HUDEP-2 (cell line): ENCODE measurements around the gene ZFP36L2.

ENCODE experiments used
- DNase-seq, 76 experiments: peaks; one replicate each; lab custom pipeline; 2025; ENCODE audit not compliant: unreplicated experiment in 76 of 76; lab: John Stamatoyannopoulos, UW

Gene ZFP36L2

DNA sequence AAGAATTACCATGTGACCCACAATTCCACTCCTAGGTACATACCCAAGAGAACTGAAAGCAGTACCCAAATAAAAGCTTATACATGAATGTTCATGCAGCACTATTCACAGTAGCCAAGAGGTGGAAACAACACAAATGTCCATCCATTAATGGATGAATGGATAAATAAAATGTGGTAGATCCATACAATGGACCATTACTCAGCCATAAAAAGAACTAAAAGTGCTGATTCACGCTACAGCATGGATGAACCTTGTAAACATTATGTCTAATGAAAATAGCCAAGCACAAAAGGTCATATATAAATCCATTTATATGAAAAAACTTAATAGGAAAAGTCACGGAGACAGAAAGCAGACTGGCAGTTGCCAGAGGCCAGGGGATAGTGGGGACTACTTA lies 23.6 kb upstream of the ZFP36L2 start:
- DNase-seq: no peak

DNA sequence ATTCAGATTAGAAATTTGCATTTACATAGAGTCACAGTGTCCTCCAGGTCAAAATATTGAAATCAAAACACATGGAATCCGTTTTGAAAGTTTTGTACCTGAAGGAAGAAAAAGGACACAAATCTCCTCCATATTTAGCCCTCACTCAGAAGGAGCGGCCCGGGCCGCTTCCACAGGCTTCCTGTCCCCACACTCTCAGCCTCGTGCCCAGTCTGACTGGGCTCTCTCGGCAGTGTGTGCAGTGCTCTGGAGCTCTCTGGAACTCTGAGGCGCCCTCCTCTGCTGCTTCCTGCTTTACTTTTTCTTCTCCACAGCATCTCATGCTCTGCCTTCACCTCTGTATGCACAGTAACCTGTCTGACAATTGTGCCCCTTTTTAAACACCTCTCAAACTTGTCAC lies 22.2 kb upstream of the ZFP36L2 start:
- DNase-seq: no peak

DNA sequence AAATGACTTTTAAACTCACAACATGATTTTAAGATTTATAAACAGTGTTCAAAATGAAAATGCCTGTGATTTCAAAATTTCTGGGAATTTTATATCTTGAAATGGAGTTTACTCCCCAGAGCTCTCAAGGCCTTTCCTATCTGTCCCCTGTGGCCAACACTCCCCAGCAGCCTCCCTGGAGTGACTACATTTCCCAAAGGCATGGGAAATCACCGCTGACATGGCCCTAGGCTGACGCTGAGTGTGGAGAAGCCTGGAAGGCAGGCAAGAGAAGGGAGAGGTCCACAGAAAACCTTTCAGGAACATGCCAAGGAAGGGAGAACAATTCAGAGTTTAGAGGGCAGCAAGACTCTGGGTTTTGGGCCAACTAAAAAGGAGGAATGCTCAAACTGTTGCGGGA lies 20.2 kb upstream of the ZFP36L2 start:
- DNase-seq: no peak

DNA sequence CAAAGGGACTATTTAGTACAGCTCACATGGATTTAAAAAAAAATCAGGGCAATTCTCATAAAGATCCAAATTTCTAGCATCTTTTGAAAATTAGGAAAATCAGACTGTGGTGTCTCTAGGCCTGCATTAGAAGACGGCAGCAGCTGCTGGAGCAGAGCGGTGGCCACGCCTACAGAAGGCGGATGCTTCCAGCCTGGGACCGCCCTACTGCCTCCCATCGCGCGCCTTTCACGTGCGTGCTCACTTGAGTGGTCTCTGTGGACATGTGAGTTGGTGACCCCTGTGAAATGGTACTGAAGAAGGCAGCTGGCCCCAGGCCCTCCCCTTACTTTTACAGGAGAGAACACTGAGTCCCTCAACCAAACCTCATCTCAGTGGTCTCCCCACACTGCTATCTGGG lies 15.2 kb upstream of the ZFP36L2 start:
- DNase-seq: no peak

DNA sequence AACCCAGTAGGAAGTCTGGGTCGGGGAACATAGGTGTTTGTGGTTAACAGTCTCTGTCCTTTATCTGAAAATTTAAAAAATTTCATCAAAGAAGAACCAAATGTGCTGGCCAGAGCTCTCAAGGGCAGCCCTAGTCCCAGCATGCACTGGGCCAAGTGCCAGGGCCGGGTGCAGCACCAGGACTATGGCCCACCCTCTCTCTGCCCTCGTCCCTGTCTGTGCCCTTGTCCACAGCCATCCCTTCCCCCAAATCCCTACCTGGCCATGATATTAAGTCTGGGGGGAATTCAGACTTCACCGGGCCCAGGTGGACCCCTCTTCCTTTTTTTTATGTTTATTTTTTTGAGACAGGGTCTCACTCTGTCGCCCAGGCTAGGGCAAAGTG lies 14.4 kb upstream of the ZFP36L2 start:
- DNase-seq: no peak

DNA sequence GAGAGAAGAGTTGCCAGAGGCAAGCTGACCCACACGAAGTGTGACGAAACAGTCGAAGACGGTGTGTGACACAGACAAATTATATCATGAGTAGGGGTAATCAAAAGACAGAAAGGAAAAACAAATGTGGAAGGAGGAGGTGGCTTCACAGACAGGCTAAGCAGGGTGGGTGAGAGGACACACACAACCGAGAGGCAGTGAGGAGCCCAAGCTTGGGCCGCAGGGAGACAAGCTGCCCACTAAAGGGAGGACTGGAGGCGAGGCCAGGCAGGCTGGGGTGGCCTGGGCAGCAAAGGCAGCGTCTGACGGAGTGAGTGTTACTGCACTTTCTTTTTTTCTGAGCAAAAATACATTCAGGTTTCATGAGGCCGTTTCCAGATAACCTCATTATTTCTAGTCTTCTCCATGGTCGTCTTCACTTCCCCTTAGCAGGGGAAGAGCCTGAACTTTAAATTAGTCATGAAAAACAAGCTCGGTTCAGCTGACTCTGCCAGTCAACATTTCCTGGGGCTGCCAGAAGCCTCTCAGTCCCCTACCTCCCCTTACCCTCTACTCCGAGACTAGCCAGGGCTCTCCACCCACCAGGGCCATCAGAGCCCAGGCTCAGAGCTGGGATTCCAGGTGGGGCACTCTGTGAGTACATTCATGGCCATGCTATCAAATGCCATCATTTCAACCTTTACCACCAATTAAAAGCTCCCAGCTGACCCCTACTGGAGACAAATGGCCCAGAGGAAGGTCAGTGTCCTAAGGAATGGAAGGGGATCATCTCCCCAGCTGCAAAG lies 13.8 kb upstream of the ZFP36L2 start:
- DNase-seq: peak in 8 of 76 experiments; percentile 1 to 15 (median 2)

DNA sequence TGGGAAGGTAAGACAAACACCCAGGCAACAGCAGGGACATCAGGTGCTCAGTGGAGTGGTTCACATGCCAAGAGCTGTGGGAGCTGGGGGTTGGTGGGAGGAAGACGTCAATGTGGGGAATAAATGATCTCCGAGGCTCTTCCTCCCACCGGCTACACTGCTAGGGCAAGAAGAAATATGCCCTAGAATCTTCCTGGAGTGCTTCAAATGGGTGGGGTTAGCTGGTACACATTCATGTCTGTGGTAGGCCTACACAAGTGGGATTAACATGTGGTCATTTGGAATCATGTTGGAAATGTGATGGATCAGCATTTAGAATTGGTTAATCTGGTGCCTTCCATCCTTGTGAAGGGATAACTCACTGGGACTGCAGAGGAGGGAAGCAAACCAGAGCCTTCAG lies 12.4 kb upstream of the ZFP36L2 start:
- DNase-seq: no peak

DNA sequence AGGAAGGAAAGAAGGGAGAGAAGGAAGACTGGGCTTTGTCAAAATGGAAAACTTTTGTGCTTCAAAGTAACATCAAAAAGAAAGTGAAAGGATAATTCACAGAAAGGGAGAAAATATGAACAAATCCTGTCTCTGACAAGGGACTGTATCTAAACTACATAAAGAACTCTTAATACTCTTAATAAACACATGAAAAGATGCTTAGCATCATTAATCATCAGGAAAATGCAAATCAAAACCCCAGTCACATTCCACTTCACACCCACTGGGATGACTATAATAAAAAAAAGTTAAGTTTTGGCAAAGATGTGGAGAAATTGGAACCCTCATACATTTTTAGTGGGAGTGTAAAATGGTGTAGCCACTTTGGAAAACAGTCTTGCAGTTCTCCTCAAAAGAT lies 11.8 kb upstream of the ZFP36L2 start:
- DNase-seq: no peak

DNA sequence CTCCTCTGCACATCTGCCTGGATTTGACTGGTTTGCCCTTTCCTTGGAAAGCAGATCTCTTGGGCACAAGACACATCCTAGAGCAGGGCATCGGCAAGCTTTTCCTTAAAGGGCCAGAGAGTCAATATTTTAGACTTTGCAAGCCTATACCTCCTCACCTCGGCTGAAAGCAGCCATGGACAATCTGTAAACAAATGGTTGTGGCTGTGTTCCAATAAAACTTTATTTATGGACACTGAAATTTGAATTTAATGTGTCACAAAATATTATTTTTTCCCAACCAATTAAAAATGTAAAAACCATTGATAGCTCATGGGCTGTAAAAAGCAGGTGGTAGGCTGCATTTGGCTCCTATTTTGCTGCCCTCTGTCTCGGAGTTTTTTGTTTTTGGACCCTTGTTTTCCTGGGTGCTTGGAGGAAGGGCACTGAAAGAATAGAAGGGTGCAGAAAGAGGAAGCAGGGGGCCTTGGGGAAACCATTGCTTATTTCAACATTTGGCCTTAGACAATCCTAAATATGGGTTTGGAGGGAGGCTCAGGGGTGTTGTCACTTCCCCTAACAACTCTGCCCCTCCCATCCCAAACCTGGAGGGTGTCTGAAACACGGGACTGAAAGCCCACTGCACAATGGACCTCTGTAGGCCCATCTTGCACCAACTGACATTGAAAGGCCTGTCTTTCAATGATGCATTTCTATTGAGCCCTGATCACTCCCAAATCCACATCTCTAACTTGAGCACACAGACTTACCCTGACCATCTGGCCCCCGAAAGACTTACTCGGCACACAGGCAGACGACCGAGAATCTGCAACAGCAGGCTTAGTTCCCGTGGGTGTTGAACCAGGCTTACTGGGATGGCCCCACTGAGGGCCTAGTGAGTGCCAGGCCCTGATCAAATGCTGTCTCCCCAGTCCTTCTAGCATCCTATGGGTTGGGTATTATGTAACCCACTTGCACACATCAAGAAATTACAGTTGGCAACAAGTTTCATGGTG lies 7.1 kb upstream of the ZFP36L2 start:
- DNase-seq: no peak

DNA sequence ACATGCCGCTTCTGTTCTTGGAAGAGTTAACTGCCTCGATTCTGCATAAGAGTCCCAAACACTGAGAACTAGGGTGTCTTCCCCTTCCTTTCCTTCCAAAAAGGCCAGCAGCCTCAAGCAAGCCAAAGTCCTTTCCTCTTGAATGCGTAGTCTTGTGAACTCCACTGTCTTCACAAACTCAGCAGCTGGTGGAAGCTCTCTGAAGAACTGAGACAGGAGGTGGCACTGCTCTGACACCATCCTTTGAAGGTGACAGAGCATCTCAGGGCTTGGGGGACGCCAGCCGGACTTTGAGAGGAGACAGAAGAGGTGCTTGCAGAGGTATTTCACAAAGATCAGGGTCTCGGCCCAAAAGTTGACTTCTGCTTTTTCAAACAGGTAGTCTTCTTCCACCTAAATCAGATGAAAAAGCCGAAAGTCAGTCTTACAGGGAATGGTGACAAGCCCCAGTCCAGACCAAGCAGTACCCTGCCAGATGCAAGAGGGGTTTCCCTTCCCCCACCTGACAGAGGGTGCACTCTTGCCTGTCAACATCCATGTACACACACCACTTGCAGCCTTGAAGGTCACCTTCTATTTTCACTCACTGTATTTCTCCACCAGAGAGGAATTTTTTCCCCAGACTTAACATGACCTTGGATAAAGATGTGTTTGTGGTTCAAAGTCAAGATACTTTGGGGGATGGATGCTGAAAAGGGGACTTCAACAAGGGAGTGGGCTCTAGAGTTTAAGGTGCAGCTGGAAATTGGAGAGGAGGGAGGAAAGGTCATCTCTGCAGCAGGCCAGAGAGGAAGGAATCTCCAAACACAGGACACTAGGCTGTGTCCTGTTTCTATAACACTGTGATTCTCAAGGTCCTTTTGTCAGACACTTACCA lies 4.8 kb upstream of the ZFP36L2 start:
- no peak for DNase-seq

DNA sequence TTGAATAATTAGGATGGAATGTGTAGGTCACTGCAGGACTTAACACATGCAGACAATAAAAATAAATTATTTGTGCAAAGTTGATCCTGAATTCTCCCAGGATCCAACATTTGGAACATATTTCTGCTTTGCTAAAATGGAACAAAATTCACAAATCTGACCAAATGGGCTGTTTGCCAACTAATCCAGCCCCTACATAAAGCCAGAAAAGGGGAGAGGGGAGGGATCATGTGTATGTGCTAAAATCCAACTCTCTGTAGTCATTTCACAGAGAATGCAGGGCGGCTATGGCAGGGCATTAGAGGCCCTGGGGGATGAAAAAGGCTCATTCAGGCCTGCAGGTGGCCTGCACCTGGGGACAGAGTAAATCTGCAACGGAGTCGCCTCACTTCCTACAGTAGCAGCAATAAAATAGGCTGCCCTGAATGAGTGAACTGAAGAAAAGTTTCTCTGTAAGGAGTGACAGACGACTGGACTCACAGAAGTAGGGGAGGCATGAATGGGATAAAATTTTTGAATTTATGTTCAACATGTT lies 4.0 kb upstream of the ZFP36L2 start:
- DNase-seq: no peak

DNA sequence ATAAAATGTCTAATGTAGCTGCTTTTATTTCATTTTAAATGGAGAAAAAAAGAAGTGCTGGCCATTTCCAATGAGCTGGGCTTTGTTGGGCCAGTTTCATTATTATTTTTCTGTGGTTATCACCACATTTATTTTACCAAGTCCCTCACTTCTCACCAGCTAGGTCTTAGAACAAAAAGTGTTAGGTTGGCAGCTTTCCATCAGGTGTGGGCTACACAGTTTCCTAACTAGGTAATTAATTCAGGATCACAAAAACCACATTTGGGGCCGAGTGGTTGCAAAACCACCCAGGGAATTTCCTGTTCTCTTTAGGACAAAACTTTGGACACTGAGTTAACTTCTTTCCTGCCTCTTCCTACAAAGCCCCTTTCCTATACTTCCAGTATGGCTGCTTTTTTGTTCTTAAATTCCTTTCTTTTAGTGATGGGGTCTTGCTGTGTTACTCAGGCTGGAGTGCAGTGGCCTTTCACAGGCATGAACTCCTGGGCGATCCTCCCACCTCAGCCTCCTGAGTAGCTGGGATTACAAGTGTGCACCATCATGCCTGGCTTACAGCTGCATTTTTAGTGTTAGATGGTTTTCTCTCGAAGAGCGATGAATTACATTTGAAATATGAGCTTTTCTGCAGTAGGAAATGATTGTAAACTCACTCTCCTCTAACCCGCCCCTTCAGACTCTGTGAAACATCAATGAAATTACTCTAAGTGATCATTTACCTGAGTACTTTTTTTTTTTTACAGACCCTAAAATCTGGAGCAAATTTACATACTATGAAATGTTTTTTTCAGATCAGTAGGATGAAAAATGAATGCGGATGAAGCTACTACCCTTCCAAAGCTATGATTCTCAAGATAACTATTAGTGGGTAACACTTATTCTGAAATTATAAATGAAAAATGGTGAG lies 2.6 kb upstream of the ZFP36L2 start:
- DNase-seq: peak in 3 of 76 experiments; percentile 9 to 43 (median 22)

DNA sequence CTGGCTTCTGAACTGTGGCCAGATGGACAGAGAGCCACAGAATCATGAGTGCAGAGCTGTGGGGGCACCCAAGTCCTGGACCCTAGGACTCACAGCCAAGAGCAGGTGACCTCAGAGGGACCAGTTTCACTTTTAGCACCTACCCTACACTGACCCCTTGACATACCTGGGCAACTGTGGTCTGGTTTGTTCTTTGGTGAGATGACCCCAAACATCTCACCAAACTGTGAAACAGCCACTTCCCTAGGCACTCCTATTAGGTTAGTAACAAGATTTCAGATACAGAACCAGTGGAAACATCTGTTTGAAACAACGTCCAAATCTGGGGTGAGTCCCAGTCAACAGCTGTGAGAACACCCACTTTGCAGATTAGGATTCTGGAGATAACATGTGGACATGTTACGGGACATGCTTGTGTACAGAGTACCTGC lies 1.9 kb upstream of the ZFP36L2 start:
- peak in 52 of 76 experiments; percentile 4 to 85 (median 48) for DNase-seq

DNA sequence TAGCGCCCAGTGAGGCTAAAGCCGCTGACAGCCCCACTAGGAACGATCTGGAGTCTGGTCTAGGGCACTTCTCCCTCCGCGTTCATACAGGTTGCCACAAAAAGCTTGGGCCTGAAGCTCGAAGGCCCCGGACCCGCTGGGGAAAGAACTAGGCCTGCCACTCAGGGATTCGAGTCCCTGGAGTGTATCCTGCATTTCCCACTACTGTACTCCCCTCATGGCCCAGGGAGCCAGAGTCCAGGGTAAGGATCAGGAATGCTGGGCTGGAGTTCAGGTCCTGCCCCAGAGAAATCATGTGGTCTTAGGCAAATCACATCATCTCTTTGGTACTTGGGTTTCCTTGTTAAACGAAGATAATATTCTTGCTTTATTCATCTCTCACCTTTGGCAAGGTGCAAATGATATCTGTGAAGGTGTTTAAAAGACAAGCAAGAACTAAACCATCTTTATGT lies 1.4 kb upstream of the ZFP36L2 start:
- DNase-seq: no peak

DNA sequence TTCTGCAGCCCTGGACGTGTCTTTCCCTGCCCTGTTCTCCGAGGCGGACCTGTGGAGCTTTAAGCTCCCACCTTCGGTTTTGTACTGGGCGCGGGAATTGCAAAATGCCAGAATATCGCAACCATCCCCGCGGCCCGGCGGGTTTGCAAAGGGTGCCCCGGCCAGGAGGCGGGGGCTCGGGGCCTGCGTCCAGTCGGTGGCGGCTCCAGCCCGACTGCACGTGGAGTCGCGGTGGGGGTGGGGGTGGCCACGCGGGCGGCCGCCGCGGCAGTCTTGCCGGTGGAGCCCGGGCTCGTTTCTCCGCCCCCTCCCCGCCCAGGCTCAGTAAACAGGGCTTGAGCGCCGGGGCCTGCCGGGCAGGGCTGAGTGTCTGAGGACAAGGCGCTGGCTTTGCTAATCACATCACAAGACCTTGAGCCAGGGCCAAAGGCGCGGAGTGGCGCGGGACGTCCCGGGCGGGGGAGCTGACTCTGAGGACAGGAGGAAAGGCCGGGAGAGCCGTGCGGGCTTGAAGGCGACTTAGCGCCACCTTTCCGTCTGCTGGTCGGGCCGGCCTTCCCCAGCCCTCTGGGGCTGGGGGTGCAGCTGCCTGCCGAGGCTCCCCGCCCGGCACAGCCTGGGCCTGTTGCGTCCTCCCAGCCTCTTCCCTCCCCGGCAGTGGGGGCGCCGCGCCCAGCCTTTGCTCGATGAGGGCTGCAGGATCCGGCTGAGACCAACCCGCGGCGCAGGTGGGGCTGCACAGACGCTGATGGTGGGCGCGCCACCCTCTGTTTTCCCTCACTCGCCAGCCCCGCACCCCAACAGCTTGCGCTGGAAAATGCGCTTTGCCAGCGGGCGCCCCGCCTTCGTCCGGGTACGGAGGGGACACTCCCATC lies 786 bp upstream of the ZFP36L2 start:
- DNase-seq: peak in 74 of 76 experiments; percentile 16 to 87 (median 76)

DNA sequence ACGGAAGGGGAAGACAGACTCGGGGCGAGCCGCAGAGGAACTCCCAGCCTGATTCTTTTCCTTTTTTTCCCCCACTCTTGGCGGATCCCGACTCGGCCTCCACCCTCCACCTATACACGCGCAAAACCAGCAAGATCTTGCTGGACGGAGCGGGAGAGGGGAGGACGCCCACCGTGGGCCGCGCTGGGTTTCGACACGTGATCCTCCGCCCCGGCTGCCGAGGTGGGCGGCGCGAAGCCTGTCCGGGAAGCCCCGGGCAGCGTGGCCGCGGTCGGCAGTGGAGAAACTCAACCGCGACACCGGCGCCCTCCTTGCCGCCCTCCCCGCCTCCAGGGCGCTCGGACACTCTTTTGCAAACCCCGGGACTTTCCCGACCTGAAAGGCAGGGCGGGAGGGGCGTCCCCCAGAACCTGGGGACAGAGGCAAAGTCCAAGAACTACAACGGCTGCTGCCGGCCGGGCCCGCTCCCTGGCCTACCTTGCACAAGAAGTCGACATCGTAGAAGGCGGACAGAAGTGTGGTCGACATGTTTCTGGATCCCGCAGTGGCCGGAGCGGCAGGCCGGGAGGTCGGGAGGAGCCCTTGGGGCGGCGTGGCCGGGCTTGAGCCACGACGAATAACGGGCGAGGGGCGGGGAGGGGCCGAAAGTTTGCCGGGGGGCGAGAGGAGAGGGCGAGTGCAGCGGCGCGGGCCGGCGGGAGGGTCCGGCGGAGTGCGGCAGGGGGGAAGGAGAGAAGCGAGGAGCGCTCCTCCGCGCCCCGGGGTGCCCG lies 433 bp downstream of the ZFP36L2 start:
- peak in 43 of 76 experiments; percentile 32 to 81 (median 60) for DNase-seq

DNA sequence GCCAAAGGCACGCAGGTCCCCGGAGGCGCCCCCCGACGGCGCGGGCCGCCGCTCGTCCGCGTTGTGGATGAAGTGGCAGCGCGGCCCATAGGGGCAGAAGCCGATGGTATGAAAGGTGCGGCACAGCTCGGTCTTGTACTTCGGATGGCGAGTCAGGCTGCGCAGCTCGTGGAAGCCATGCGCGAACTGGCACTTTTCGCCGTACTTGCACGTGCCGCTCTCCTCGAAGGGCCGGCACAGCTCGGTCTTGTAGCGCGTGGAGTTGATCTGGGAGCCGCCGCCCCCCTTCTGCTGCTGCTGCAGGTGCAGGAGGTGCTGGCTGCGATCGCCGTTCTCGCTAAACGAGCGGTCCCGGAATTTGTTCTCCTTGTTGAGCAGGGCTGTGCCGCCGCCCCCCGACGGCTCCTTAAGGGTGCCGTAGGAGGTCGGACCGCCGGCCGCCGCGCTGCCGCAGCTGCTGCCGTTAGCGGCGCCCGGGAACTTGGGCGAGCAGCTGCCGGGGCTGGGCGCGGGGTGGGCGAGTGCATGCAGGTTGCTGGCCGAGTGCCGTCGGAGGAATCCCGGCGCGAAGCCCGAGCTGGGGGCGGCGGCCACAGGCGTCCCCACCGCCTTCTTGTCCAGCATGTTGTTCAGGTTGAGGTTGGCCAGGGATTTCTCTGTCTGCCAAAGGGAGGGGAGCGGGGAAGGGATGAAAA lies 1.2 kb downstream of the ZFP36L2 start:
- DNase-seq: peak in 56 of 76 experiments; percentile 10 to 82 (median 50)
